CD4-positive, alpha-beta T cell treated with Interleukin-6 for 4 hours (primary cell): ENCODE results near the gene MIF.
"Not testable (repeated sequence)": the region's sequence is repeated elsewhere in the genome, so short reads cannot be mapped to it uniquely, and the experiment has no call there.

Experiments used
- DNase-seq: peaks from one replicate; pipeline ENCODE4 v3.0.0-alpha.2; 2020; ENCODE audit warnings: mixed read lengths

MIF gene

DNA sequence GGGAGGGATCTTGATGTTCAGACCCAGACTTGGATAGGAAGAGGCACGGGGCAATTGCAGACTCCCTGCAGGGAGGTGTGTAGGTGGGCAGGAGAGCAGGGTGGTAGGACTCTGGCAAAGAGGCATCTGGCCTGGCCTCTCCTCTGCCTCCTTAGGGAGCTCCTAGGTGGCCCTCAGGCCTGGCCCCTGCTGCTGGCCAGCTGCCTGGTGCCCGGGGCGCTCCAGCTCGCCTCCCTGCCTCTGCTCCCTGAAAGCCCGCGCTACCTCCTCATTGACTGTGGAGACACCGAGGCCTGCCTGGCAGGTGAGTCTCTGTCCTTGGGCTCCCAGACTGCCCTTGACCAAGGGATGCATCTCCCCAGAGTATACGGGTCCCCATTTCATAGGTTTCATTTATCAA, 16.6 kb upstream of the MIF start:
- no peak for DNase-seq

DNA sequence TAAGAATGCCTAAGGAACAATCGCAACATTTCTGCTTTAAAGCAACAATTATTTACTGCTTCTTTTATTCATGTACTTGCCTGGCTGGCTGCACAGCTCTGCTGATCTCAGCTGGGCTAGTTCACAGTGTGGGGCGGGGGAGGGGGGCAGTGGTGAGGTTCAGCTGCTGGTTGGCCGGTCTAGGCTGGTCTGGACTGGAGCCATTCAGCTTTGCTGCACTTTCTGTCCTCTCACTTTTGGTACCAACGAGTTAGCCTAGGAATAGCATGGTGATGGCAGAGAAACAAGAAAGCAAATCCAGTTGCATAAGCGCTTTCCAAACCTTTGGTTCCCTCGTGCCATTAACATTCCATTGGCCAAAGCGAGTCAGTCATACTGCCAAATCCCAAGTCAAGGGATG, 16.0 kb upstream of the MIF start:
- DNase-seq = no peak

DNA sequence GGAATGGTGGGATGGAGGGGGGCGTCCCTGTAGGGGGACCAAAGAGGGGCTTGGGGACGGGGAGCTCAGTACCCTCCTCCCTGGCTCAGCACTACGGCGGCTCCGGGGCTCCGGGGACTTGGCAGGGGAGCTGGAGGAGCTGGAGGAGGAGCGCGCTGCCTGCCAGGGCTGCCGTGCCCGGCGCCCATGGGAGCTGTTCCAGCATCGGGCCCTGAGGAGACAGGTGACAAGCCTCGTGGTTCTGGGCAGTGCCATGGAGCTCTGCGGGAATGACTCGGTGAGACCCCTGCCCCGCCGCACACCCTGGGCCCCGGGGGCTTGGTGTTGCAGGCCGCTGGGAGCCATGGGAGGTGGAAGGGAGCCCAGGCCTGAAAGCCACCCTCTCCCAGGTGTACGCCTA, 11.8 kb upstream of the MIF start:
- DNase-seq = no peak

DNA sequence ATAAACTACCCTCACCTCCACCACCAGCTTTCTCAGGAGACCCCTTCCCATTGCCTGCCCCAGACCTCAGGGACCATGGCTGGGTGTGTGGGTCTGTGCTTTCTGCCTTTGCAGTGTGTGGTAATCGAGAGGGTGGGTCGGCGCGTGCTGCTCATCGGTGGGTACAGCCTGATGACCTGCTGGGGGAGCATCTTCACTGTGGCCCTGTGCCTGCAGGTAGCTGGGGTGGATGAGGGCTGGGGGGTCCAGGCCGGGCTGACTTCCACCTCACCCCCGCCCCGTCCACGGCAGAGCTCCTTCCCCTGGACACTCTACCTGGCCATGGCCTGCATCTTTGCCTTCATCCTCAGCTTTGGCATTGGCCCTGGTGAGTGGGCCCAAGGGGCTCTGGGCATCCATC, 10.5 kb upstream of the MIF start:
- no peak for DNase-seq

DNA sequence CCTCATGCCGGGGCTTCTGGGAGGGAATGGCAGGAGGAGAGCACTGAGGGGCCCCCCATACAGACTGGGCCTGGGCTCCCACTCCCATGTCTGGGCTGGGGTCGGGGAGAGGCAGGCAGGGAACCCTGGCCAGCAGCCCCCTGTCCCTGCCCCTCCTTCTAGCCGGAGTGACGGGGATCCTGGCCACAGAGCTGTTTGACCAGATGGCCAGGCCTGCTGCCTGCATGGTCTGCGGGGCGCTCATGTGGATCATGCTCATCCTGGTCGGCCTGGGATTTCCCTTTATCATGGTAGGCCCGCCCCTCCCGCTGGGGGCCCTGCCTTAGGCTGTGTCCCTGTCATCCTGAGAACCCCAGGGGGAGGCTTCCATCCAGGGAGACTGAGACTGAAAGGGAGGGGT, 10.0 kb upstream of the MIF start:
- no peak for DNase-seq

DNA sequence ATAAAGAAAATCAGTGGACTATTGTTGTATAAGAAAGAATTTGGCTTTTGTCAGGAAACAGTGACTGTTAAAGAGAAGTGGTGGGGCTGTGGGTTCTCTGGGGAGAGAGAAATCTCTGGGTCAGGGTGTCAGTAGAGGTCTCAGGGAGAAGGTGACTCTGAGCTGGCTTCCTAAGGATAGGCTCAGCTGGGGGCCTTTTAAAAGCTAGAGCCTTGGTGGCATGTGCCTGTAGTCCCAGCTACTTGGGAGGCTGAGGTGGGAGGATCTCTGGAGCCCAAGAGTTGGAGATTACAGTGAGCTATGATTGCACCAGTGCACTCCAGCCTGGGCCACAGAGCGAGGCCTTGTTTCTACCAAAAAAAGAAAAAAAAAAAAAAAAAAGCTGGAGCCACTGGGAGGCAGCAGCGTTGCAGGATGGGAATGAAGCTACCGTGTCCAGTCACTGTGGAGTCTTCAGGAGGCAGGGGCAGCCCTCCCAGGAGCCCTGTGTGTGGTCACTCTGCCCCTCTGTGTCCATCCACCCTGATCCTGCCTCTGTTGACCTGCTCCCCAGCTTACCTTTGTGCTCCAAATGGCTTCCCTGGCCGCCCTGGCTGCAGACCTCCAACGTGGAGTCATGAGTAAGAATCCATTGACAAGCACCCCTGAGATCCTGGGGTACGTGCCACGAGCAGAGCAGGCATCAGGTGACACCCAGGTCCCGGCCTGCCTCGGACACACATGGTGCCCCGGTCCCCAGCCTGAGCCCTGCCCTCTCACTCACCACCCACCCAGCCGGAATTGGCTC, 5.4 kb upstream of the MIF start:
- no peak for DNase-seq

DNA sequence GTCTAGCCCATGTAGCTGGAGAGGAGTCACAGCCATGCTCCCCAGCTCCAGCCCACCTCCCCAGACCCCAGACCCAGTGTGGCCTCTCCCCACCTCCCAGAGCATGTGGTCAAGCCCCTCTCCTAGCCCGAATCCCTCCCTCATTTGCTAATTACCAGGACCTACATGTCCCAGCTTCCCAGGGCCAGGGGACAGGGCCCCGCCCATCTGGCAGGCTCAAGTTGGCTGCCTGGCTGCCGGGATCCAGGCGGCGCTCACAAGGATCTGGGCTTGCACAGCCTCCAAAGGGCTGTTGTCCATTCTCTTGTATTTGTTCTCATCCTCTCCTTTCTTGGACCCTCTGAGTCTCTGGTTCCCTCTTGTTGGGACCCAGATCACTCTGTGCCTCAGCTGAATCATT, 4.6 kb upstream of the MIF start:
- no peak for DNase-seq

DNA sequence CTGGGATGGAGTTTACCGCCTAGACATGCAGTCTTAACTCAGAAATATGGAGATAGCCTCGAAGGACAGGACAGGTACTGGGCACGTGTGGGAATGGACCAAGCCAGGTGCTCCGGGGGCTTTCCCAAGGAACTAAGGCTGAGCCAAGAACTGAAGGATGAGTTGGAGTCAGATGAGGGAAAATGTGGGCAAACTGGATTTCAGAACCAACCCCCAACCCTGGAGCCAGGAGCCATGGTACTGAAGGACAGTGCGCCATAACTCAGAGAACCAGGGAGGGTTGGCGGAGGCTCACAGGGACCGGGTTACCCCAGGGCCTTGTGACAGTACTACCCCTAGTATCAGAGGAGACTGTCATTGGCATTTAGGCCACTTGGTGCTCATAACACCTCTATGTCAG, 2.5 kb upstream of the MIF start:
- DNase-seq = no peak

DNA sequence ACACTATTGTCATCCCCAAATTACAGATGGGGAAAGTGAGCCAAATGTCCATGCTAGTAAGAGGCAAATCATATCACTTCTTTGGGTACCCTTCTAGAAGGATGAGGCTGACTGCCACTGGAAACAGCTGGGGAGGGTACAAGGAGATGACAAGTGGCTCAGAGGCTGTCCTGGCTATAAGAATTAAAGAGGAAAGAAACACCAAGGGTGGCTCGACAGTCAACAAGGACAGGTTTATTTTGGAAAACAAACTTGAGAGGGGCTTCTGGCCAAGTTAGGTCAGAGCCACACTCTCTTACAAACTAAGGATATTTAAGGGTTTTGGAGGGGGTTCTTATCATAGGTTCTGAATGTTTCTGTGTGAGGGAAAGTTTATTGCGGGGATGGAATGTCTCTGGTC, 2.1 kb upstream of the MIF start:
- no peak for DNase-seq

DNA sequence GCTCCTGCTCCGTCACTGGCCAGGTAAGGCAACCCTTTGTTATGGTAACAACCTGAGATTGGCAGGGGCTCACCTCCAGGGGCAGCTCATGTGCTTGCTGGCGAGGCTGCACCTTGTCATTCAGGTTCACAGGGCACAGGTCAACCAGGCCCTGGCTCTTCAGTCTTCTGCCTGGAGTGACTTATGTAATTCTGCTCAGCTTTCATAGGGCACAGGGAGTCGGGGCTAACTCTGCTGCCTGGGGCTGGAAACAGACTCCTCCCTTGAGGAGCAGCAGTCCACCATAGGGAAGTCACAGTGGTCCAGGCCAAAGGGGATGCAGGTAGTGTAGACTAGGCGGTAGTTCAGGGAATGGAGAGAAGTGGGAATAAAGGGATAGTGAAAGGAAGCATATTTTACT, 1.5 kb upstream of the MIF start:
- DNase-seq = no peak

DNA sequence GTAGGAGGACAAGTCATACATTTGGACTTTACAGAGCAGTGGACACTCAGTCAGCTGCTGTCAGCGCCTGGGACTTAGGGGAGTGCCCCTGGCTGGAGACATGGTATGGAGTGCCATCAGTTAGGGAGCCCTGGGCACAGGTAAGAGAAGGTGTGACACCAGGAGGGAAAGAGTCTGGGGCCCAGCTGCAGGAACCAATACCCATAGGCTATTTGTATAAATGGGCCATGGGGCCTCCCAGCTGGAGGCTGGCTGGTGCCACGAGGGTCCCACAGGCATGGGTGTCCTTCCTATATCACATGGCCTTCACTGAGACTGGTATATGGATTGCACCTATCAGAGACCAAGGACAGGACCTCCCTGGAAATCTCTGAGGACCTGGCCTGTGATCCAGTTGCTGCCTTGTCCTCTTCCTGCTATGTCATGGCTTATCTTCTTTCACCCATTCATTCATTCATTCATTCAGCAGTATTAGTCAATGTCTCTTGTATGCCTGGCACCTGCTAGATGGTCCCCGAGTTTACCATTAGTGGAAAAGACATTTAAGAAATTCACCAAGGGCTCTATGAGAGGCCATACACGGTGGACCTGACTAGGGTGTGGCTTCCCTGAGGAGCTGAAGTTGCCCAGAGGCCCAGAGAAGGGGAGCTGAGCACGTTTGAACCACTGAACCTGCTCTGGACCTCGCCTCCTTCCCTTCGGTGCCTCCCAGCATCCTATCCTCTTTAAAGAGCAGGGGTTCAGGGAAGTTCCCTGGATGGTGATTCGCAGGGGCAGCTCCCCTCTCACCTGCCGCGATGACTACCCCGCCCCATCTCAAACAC, 850 bp upstream of the MIF start:
- no peak for DNase-seq

DNA sequence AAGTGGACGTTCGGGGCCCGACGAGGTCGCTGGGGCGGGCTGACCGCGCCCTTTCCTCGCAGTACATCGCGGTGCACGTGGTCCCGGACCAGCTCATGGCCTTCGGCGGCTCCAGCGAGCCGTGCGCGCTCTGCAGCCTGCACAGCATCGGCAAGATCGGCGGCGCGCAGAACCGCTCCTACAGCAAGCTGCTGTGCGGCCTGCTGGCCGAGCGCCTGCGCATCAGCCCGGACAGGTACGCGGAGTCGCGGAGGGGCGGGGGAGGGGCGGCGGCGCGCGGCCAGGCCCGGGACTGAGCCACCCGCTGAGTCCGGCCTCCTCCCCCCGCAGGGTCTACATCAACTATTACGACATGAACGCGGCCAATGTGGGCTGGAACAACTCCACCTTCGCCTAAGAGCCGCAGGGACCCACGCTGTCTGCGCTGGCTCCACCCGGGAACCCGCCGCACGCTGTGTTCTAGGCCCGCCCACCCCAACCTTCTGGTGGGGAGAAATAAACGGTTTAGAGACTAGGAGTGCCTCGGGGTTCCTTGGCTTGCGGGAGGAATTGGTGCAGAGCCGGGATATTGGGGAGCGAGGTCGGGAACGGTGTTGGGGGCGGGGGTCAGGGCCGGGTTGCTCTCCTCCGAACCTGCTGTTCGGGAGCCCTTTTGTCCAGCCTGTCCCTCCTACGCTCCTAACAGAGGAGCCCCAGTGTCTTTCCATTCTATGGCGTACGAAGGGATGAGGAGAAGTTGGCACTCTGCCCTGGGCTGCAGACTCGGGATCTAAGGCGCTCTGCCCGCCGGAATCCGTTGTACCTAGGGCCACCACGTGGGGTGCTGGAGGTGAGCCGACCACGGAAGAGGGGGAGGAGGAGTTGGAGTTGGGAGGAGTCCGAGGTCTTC, 771 bp downstream of the MIF start:
- DNase-seq = peak; percentile 71

DNA sequence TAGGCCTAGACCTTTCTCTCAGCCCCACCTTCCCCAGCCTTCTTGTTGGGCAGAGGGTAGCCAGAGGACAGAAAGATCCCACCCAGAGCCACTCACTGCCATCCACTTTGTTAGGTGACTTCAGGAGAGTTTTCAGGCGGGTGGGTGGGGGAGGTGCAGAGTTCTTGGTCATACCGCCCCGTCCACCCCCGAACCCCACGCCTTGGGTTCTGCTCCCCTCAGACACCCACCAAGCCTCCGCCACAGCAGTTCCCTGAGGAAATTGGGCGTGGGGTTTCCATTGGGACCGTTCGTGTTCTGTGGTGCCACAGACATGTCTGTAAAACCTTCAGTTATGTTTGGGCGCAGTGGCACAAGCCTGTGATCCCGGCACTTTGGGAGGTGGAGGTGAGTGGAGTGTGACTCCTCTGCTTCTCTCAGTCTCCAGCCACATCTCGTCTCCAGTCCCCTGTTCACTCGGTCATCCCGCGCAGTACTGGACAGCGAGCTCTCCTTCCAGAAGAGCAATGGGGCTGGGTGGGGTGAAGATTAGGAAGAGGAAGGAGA, 1.5 kb downstream of the MIF start:
- DNase-seq = no peak

DNA sequence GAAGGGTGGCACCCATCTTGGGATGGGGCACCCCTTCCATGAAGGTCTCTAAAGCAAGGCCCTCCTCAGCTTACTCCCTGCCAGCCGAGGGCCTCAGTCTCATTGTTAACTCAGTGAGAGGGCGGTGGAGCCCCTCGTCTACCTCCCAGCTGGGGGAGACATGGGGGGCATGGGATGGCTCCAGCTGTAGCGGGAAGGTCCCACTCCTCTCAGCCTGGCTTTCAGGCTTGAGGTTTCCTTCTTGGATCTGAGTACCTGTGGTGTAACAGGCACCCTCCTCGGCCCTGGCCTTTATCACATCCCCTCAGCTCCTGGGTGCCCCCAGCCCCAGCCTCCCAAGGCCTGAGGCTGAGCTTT, 2.0 kb downstream of the MIF start:
- DNase-seq = no peak

DNA sequence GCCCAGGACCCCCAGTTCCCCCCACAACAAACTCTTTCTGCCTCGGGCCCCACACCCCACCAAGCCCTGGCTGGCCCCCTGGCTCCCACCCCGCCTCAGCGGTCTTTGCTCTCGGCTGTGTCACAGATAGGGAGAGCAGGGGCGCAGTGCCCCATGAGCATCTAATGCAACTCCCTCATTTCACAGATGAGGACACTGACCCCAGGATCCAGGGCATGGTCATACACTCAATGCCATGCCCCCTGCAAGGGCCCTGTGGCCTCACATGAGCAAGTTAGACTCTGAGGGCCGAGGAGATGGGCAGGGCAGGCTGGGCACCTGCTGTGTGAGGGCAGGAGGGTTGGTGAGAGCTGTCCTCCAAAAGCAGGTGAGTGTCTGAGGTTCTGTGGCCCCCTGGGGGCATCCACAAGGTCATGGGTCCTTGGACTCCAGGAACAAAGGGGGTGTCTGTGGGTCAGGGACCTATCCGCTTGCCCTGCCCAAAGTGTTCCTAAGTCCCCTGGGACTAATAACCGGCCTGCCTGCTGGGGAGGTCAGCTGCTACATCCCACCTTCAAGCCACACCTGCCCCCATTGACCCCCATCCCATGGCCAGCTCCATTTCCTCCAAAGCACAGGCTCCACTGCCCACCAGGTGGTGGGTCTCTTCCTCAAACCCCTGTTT, 2.5 kb downstream of the MIF start:
- DNase-seq = no peak

DNA sequence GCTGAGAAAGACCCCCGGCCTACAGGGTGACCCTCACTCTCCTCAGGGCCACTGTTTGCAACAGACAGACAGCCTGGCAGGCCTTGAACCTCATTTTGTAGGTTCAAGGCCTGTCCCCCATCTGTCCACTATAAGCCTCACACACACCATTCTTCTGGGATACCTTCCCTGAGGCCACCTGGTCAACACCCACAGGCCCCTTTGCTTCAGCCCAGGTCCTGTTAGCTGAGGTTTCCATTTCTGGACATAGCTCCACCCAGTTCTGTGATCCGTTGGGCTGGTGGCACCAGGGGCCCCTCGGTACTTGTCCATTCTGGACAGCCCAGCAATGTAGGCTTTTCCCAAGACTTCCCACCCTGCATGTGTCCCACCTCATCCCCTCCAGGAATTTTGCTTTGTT, 3.1 kb downstream of the MIF start:
- DNase-seq = no peak

DNA sequence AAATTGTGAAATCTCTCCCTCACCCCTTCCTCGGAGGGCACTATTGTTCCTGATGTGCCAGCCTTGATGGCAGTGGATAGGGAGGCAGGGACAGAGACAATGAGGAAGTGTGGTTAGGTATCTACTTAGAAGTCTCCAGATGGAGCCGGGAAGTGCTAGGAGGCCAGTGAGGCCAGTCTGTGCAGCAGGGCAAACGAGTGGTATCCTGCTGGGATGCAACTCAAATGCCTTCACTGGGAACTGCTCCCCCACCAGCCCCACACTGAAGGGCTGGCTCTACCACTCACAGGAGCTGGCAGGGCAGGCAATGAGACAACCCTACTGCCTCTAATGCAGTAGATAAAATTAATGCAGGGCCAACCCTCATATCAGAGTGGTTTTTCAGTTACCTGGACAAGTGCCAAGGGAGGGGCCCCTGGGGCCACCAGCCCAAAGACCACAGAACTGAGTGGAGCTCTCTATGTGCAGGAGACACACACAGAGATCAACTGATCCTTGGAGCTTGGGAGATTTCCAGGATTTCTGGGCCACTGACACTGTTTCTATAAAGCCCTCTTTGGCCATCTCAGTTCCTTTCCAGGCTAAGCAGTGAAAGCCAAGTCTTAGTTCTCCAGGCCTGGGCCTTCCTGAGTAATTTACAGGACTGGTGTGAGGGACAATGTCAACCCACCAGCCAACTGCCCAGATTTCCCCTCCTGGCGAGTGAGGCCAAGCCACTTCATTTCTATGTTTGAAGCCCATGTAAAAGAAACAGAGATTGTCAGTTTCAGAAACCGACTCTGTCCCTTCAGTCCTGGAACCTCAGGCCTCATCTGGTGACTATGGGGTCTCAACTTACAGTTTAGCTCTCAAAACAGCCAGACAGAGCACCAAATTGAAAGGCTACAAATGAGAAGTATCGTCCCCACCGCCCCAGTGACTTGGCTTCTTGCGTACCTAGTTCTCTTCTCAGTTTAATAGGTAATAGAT, 4.1 kb downstream of the MIF start:
- no peak for DNase-seq

DNA sequence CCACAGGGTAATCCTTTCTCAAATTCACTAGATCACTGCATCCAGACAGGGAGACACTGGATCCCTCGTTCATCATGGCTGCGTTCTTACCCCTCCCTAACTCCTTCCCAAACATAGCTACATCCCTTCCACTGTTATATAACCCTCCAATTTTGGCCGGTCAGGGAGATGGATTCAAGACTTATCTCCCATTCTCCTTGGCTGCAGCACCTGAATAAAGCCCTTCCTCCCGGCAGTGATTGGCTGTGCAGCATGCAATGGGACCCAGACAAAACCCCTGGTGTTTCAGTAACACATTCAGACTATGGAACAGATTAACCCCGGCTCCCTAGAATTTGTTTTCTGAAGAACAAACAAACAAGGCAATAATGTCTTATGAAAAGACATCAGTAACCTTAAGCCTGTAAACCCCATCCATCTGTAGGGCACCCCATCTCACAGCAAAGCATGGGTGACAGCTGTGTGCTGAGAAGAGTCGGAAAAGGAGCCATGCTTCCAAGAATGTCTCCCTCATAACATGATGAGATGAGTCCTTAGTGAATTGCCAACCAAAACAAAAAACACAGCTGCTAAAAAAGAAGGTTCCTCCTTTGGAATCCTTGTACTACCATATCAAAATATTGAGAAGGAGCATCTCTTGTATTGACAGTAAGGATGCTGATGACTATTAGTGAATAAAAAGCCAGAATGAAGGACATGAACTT, 5.0 kb downstream of the MIF start:
- no peak for DNase-seq

DNA sequence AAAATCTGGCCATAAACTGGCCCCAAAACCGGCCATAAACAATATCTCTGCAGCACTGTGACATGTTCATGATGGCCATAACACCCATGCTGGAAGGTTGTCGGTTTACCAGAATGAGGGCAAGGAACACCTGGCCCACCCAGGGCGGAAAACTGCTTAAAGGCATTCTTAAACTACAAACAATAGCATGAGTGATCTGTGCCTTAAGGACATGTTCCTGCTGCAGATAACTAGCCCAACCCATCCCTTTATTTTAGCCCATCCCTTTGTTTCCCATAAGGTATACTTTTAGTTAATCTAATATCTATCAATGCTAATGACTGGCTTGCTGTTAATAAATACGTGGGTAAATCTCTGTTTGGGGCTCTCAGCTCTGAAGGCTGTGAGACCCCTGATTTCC, 6.0 kb downstream of the MIF start:
- not testable (repeated sequence) for DNase-seq

DNA sequence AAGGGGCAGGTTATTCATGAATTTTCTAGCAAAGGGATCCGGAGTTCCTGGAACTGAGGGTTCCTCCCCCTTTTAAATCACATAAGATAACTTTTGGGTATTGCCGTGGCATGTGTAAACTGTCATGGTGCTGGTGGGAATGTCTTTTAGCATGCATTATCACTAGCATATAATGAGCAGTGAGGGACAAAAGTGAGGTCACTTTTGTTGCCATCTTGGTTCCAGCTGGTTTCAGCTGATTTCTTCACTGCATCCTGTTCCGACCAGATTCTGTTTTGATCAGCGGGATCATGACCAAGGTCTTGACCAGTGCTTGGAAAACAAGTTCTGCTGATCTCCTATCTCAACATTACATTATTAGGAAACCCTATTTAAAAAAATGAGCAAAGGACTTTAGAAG, 7.4 kb downstream of the MIF start:
- no peak for DNase-seq
